HG03432 (cell line): ENCODE results near the gene FAM9B.
"Not testable (repeated sequence)": the region's sequence is repeated elsewhere in the genome, so short reads cannot be mapped to it uniquely, and the experiment has no call there.

Source experiments
- ATAC-seq: cut with Tn5 transposase; IDR thresholded peaks from one replicate; pipeline ENCODE4 v1.9.1; 2021; ENCODE audit warnings: mild to moderate bottlenecking, moderate library complexity; ENCODE audit not compliant: unreplicated experiment

The FAM9B gene

GRCh38 chrX:9033989-9034388 is at the start of gene FAM9B:
TSS of gene FAM9B (minus strand) at chrX:9034127. CDS start at chrX:9032986, 1,141 bp downstream.
- ATAC-seq = no peak

- no peak for ATAC-seq
These were observed 47.3 kb upstream of the FAM9B start for GRCh38 chrX:9081271-9081670.

- ATAC-seq = no peak
These were observed 40.4 kb upstream of the FAM9B start for GRCh38 chrX:9074326-9074725.

GRCh38 chrX:9072281-9072680 is 38.4 kb upstream of the FAM9B start:
- ATAC-seq = no peak

DNA sequence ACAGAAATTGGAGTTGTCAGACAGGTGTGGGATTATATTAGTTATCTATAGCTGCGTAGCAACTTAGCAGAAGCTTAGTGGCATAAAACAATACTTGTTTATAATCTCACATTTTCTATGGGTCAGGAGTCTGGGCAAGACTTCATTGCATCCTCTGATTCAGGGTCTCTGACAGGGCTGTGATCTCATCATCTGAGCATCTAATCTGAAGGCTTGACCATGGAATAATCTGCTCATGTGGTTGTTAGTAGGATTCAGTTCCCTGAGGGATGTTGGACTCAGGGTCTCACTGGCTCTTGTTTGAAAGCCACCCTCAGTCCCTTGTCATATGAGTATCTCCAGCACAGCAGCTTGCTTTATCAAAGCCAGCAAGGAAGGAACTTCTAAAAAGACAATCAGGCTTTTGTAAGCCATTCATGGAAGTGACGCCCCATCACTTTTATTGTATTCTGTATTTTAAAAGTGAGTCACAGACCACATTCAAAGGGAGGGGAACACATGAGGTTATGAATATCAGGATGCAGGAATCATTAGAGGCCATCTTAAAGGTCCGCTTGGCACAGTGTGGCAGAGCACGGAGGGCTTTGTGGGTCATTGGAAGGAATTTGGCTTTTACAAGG is 37.2 kb upstream of the FAM9B start:
- ATAC-seq = no peak

GRCh38 chrX:9069573-9069972 is 35.6 kb upstream of the FAM9B start:
- ATAC-seq = no peak

DNA sequence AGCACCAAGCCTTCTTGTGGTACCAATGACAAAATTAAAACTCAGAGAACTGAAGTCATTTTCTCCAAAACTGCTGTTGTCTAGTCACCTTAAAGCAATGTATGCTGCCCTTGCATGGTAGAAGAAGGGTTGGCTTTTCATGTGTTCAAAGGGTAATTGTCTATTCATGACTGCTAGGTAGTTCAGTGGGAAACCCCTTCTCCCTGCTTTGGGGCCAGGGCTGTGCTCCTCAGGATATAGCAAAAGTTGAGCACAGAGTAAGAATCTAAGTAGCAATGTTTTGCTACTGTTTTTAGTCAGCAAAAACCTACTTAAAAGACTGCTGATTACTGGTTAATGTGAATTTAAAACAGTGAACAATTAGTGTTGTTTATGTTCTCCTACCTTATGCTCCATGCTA is 30.8 kb upstream of the FAM9B start:
- no peak for ATAC-seq

DNA sequence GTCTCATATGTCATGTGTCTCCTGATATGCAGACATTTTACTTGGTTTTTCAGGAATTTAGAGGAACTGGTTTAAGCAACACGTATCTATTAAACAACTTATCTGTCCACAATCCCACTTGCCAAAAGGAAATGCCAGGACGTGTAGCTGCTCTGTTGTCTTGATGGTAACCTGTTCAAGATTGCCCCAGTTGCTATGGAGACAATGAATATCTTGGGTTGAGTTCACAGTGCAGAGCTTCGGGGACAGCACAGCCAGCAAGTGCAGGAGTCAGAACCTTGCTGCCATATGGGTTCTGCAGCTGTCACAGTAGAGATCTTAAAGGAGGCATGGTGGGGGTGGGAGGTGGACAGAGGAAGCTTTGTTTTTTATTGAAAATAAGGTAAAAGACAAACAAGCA is 28.7 kb upstream of the FAM9B start:
- ATAC-seq = no peak

DNA sequence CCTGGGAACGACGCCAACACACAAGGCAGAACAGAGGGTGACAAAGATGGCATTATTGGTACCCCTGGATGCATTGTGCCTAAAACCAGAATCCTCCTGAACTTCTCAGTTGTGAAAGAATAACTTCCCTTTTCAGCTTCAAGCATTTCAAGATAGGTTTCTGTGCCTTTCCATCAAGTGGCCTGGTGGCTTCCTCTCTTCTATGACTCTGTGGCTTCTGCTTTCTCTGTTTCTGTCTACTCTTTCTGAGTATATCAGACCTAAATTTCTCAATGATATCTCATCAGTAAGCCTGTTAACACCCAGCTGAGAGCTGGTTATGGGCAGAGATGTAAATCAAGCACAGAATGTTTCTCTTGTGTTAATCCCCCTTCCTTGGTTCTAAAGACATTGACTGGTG is 21.4 kb upstream of the FAM9B start:
- ATAC-seq = no peak

GRCh38 chrX:9052081-9052480 is 18.2 kb upstream of the FAM9B start:
- no peak for ATAC-seq

DNA sequence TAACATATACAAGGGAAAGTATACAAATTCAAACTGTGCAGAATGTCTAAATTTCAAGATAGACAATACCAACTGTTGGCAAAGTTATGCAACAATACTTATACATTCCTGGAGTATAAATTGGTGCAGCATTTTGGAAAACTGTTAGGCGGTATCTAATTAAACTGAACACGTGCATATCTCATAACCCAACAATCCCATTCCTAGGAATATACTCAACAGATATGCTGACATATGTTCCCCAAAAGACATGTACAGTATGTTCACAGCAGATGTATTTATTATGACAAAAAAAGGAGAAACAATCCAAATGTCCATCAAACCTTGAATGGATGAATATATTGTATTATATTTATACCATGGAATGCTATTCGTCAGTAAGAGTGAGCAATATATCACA is 16.4 kb upstream of the FAM9B start:
- no peak for ATAC-seq

DNA sequence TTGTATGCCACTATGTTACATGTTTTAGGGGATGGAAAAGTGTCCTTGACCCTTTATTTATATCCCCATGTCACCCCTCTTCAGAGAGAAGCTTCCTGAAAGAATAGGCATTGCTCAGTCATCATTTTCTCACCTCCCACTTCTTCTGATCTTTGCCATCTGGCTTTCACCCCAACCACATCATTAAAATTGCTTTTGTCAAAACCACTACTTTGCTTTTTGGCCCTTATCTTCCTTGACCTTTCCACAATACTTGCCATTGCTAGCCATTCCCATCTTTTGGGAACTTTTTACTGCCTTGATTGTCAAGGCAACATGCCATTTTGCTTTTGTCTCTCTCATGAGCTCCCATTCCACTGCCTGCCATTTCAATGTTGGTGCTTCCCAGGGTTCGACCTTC is 14.9 kb upstream of the FAM9B start:
- no peak for ATAC-seq

GRCh38 chrX:9038244-9038643 is 4.3 kb upstream of the FAM9B start:
- ATAC-seq = no peak

- no peak for ATAC-seq
These were observed 3.4 kb upstream of the FAM9B start for GRCh38 chrX:9037296-9037695.

- ATAC-seq = no peak
These were observed 341 bp downstream of the FAM9B start for GRCh38 chrX:9033586-9033985.

DNA sequence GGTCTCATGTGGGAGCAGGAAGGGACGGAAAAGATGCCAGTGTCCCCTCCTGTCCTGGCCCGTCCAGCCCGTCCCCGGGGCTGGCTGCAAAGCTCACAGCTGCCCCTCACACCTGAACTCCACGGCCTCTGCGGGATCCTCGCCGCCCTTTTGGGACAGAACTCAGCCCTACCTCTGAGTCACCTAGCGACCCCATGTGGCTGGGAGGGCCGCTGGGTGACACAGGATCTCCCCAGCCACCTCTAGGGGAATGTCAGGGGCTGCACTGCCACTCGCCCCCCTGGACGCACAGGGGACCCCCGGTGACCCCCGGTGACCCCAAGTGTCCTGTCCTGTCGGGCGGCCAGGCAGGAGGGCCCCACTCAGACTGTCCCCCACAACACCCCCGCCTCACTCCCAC is 748 bp downstream of the FAM9B start:
- ATAC-seq = no peak

GRCh38 chrX:9023293-9023692 is 10.6 kb downstream of the FAM9B start:
- ATAC-seq = no peak

GRCh38 chrX:9019151-9019550 is 14.8 kb downstream of the FAM9B start:
- no peak for ATAC-seq

DNA sequence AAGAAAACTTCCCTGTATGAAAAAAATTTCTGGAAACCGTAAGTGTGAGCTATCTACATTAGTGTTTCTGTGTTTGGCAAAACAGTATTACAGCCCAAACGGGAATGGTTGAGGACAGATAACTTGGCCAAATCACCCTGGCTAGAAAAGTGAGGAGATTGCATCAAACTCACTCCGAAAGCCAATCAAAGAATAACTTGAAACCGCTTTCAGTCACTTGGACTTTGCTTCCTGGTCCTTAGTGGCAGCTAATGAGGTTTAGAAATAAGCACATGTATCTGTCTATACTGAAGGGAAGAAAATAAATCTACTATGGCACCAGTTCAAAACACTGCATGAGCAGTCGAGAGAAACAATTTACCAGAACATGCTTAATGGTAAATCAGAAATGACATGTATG is 15.6 kb downstream of the FAM9B start:
- not testable (repeated sequence) for ATAC-seq

GRCh38 chrX:9003041-9003440 is 30.9 kb downstream of the FAM9B start:
- ATAC-seq = no peak

DNA sequence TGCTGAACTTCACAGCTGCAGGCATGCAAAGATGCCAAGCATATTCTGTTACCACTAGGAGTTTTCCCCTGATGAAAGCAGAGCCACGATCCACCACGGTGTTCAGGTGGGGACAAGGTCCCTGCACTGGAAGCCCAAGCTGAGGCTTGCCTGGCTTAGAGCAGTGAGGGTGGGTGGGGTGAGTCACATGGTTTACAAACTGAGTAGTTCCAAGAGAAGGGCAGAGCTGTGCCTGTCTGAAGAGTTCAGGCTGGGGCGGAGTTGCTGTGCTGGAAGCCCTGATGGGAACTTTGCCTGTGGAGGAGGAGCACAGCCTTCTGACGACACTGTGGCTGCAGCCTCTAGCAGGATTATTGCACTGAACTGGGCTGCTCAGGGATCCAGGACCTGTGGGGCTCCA is 45.5 kb downstream of the FAM9B start:
- ATAC-seq = no peak

GRCh38 chrX:8987672-8988250 is 46.2 kb downstream of the FAM9B start:
- no peak for ATAC-seq

- ATAC-seq = no peak
These were observed 49.7 kb downstream of the FAM9B start for GRCh38 chrX:8984231-8984630.
